A549 (cell line): ENCODE results near the gene RNASEH2C.

ENCODE experiments used
- CHD2 ChIP-seq: fragments of 150-350 bp; IDR thresholded peaks from 2 replicates; pipeline ENCODE4 v1.6.1; 2014; ENCODE audit warnings: low read length; ENCODE audit not compliant: partially characterized antibody
- USF2 ChIP-seq: fragments of 450-650 bp; IDR thresholded peaks from 2 replicates; pipeline ENCODE4 v1.6.1; 2014; ENCODE audit warnings: antibody characterized with exemption

GRCh38 chr11:65767406-65767805, 46.8 kb upstream of the RNASEH2C start:
- TF ChIP-seq USF2 (no peak), CHD2 (no peak)
